Stimulated activated CD8-positive, alpha-beta memory T cell treated with anti-CD3 and anti-CD28 coated beads, Interleukin-15, amount 100 ng/mL, for 1 hour (primary cell): Measurements from ENCODE around the gene LYST.
"Not testable (repeated sequence)": the region's sequence is repeated elsewhere in the genome, so short reads cannot be mapped to it uniquely, and the experiment has no call there.

Experiments
- DNase-seq: peaks from one replicate; pipeline ENCODE4 v3.0.0-alpha.2; 2020; ENCODE audit warnings: low read depth

The LYST gene

DNA sequence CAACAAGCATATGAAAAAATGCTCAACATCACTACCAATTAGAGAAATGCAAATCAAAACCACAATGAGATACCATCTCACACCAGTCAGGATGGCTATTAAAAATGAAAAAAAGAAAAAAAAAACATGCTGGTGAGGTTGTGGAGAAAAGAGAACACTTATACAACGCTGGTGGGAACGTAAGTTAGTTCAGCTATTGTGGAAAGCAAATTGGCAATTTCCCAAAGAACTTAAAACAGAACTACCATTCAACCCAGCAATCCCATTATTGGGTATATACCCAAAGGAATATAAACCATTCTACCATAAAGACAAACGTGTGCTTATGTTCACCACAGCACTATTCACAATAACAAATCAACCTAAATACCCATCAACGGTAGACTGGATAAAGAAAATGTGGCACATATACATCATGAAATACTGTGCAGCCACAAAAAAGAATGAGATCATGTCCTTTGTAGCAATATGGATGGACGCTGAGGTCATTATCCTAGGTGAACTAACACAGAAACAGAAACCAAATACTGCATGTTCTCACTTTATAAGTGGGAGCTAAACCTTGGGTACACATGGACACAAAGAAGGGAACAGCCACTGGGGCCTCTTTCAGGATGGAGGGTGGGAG is 49.5 kb downstream of the LYST start:
- DNase-seq: no peak

DNA sequence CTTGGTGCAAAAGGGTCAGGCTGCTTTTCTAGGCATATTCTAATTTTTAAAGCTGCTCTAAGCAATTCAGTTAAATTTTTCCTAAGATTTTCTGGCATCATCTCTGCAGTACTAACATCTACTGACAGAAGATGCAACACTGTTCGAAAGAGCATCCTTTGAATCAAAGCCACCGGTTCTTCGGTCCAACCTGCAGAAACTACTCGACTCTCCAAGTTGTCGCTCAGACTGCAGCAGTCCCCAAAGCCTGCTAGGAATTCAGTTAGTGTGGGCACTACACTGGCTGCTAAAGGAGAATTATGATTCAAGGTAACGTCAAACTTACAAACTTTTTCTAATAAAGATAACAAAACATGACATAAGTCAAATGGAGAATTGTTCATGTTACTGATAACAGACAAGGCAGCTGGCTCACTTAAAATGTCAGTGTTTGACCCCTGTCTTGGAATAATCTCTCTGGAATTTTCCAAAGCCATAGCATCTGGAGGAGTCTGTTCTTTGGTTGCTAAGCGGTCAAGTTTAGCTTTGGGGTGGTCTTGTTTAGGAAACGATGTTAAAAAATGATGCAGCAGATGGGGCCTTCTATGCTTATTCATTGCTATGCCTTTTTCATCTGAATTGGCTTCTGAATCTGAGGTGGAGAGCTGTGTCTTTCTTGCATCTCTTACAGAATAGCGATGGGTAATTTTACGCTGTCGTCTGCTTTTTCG is 56.9 kb downstream of the LYST start:
- no peak for DNase-seq

DNA sequence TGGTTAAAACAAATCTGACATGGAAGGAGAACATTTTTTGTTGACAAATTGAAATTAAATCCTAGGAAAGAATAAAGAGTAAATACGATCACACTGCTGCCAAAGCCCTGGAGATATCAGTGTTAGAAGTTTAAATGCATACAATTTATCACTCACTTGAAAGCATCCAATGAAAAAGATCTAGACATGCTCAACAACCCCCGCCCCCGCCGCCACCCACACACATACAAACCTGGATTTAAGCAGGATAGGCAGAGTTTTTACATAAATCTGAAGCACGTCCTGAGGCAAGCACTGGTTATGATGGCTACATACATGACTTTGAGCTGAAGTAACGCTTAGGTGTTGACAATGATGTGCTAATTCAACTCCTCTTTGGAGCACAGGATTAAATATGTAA is 58.5 kb downstream of the LYST start:
- no peak for DNase-seq

DNA sequence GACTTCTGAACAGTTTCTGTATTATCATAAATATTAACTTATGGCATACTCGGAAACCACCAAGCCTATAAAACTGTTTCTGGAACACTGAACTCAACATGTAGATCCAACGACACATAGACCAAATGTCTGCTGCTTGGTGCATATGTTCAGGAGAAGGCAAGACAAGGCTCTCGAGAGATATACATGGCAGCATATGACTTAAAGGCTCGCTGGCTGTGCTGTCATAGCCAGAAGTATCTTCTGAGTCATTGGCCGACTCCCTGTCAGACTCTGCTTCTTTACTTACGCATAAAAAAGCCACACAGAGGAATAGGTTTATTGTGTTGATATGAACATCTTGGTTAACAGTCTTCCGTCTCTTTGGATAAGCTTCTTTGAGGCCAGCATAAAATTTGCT is 60.6 kb downstream of the LYST start:
- DNase-seq: no peak

DNA sequence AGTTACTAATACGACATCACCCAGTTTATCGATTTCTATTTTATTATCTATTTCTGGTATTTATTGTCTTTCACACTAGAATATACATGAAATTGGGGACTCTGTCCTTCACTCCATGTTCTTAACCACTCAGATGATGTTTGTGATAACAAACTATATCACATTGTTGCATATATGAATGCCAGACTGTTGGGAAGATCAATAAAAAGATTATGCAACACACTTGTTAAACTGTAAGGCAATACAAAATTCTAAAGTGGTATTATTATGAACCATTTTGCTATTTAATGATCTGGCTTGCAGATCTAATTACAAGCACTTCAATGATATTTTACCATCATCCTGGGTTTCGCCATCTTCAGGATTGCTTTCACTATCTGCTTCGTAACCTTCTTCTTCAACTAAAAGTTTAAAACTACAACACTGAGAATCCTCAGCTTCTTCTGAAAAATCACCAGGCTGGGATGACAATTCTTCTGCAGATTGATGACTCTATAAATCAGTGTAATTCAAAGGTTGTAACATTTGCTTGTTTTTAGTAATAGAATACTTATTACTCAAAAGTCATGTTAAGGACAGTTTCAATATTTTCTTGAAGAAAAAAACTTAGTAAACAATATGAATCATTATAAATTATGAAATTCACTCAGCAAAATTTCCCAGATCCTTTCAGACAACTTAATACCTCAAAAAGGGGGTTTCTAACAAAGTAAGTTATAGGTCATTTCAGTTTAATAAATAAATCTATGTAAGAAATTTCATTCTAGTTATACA is 63.9 kb downstream of the LYST start:
- no peak for DNase-seq

DNA sequence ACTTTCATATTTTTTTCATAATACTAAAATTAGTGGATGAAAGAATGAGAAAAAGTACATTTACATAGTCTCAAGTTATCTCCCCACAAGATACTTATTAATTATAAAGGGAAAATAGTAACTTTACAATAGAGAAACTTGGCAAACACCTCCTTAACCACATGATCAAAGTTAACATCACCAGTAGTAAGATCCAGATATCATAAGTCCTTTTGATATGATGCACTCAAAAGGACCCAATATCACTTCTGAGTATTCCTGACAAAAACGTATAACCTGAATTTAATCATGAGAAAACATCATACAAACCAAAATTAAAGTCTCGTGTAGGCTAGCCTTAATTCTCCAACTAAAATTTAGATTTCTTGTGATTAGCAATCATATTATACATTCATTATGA is 67.4 kb downstream of the LYST start:
- no peak for DNase-seq

DNA sequence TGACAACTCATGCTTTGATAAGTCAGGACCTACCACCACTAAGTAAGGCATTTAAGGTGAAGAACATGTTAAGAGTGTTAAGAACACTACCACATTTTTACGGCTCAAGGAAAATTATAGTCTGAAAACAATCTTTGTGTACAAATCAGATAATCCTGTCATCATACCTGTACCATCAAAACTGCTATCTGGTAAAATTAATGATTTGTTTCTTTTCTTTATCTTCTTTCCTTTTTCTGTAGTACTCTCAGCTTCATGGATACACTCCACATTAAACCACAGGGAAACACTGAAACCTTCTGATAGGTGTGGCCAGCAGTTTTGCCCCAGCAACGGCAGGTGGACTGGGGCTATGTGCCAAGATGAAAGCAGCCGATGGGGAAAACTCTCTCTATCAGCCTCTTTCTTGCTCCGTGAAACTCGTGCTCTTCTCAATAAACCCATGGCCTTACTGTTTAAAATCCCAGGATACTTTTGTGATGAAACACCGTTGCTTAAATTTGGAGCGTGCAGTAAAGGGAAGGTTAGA is 75.1 kb downstream of the LYST start:
- no peak for DNase-seq

DNA sequence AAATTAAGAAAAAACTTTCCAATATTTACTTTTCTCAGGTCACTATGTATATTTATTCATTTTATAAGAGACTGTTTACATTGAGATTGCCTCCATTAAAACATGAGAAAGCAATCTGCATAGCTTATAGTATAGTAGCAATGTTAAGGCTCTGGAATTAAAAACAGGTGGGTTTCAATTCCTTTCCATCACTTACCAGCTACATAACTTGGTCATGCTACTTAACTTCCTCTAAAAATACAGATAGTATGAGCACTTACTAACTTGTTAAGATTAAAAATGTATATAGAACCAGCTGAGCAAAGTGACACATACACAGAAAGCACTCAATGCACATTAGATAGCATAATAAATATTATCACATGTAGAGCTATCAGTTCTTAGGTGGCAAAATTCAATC is 76.6 kb downstream of the LYST start:
- DNase-seq: no peak

DNA sequence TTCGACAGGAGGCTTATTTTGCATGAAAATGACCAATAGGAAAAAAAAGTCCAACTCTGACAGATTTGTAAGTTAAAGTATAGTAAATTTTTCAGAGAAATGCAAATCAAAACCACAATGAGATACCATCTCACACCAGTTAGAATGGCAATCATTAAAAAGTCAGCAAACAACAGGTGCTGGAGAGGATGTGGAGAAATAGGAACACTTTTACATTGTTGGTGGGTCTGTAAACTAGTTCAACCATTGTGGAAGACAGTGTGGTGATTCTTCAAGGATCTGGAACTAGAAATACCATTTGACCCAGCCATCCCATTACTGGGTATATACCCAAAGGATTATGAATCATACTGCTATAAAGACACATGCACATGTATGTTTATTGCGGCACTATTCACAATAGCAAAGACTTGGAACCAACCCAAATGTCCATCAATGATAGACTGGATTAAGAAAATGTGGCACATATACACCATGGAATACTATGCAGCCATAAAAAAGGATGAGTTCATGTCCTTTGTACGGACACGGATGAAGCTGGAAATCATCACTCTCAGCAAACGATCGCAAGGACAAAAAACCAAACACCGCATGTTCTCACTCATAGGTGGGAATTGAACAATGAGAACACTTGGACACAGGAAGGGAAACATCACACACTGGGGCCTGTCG is 80.3 kb downstream of the LYST start:
- not testable (repeated sequence) for DNase-seq

DNA sequence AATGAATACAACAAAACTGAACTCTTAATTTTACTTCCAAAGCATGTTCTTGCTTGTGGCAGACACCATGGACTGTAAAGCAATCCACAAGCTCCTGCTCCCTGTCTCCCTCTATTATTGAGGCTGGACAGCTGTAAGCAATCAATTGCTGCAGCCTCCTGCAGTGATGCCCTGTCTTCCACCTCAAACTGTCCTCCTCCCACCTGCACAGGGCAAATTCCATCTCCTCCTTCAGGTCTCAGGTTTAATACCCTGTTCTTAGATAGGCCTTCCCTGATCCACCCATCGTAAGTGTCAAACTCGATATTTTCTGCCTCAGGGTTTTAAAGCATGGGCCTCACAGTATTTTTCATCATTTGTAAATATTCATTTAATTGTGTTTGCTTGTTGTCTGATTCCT is 81.8 kb downstream of the LYST start:
- DNase-seq: no peak

DNA sequence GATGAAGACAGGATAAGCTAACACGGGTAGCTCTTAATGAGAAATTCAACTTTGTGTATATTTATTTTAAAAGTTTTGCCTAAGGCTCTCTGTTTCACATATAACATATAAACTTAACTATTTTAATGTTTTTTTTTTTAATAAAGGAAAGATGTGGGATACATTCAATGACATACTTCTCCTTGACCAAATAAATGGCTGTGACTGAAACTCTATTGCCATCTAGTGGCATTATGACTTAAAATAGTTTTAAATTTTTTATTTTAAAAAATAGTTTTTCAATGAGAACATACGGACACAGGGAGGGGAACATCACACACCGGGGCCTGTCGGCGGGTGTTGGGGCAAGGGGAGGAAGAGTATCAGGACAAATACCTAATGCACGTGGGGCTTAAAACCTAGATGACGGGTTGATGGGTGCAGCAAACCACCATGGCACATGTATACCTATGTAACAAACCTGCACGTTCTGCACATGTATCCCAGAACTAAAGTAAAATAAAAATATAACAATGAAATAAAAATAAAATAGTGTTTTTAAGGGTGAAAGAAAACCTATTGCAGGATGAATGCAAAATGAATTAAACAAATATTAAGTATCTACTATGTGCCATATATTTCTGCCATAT is 83.4 kb downstream of the LYST start:
- DNase-seq: no peak

DNA sequence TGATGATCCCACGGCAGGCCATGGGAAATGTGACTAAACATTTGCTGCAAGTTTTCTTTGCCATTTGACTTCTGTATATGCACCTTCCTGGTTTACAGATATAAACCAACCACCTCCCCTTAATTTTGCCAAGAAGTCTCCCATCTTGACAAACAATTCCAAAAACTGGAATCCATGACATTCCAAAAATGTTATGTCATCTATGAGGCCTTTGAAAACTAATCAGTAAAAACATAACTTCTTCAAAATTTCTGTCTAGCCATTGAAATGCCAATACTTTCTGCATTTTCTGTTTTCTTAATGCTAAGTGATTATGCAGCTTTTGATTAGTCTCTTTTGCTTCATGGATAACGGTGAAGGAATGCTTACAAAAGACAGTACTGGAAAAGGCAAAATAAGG is 84.1 kb downstream of the LYST start:
- no peak for DNase-seq

DNA sequence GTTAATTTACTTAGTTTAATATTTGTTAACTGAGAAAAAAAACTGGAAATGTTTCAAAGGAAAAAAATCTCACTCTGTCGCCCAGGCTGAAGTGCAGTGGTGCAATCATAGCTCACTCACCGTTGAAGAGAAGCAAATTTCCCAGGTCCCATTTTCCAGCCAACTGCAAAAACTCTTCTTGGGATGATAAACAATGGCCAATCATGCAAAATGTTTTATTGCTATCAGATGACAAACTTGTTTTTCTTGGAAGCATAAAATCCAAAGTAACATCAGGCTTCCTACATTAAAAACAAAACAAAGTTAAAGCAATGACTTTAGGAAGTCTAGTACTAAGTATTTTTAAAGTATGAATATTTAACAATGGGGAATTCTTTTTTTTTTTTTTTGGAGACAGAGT is 84.9 kb downstream of the LYST start:
- no peak for DNase-seq

DNA sequence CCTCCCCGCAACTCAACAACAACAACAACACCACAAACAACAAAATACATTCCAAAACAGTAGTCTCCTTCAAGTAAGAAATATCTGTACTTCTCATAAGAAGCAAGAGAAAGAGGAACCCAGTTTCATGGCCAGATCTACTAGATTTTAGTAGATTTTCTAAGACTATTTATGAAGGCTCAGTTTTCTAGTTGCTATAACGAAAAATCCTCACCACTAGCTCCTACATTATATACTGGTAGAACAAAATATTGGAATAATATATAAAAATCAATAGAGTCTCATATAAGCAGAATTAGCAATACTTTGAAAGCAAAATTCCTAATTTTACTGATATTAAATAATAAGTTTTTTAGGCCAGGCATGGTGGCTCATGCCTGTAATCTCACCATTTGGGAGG is 86.9 kb downstream of the LYST start:
- no peak for DNase-seq

DNA sequence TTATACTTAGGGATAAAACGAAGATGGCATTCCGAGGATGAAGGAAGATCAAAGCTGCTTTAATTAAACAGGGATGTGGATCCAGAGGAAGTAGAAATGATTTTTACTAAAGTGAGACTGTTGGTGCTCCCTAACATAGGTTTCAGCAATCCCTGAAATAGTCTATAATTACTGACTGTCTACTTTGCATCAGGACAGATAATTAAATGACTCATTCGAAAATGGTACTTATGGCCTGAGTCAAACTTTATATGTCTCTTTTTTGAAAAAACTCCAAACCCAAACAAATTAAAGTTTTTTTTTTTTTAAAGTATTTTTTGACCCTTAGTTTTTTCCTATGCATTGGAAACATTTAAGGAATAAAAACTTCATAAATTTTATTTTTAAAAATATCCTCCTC is 90.3 kb downstream of the LYST start:
- DNase-seq: no peak

DNA sequence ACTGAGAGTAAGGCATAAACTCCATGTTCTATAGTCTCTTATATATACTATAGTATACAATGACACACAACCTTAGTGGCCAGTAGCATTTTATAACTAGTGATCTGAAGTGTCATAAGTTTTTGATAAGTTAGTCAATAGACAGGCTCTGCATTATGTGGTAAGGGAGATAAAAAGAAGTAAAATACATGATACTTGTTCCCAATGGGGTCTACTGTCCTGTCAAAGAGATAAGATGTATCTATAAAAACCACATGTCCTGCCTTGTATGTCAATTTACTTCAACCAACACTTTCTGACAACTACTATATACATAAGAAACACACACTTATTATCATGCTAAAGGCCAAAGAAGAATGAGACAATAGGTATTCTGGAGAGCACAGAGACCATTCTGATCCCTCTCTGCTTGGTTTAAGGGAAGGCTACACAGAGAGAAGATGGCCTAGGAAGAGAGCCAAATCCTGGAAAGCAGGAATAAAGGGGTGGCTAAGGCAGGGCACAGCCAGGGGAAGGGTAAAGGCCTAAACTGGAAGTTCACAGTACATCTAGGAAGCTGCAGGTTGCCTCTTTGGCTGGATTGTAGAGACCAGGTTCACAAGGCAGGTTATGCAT is 91.4 kb downstream of the LYST start:
- DNase-seq: no peak

DNA sequence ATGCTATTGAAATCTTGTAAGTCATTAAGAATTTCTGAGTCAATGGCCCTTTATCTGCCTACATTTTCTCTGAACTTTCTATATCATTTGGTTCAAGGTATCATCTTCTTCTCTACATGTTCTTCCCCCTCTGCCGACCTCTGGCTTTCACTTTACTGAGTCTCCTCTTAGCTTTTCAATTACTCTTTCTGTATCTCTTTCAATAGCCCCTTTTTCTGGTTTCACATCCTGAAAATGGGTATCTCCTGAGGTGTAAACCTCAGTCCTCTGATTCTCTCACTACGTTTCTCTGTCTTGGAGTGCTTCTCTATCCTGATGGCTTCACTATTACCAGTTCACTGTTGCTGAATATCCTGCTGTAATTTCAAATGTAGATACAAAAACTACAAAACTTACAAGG is 98.9 kb downstream of the LYST start:
- DNase-seq: no peak

DNA sequence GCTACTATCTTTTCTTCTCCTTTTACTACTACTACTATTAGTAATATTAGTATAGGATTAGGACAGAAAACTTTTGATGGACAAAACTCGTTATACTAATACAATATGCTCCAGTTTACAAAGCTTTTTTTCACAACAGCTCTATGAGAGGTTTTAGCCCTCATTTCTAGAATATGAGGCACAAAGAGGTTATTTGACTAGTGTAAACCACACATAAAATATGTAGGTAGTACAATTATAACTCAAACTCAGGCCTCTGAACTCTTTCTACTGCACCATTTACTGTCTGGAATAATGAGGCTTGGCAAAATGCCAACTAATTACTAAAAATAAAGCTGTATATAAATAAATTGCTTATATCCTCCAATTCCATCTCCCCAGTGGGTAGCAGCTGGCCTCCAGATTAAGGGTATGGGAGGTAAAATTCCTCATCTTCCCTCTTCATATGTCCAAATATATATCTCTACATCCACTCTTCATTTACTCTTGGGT is 99.9 kb downstream of the LYST start:
- no peak for DNase-seq

DNA sequence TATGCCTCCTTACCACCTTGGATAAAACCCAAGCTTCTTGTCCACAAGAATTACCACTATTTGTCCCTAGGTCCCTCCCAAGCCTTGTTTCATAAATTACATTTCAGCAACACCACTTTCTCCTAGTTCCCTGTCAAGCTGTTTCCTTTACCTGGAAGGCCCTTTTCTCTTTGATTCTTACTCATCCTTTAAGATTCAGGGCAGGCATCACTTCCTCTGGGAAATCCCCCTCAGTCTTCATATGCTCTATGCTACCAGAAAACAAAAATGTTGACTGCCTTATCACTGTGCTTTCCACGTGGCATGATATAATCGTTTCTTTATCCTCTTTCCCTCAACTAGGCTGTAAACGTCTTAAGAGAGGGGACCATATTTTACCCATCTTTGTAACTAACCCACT is 102.7 kb downstream of the LYST start:
- DNase-seq: no peak

DNA sequence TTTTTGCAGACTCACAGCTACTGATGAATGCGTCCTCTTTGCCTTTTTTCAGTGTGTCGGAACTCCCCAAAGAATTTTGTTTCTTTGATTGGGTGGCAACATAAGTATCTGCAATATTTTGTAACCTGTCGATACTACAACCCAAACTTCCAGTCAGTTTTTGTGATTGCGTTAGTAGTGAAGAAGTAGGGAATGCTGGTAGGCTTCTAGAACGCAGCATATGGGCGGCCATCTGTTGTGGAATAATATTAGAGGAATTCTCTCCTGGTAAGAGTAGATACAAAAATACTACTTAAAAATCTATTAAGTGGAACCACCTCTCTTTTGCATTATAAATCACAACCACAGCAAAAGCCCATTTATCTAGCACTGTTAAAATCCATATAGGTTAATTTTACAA is 107.4 kb downstream of the LYST start:
- no peak for DNase-seq

DNA sequence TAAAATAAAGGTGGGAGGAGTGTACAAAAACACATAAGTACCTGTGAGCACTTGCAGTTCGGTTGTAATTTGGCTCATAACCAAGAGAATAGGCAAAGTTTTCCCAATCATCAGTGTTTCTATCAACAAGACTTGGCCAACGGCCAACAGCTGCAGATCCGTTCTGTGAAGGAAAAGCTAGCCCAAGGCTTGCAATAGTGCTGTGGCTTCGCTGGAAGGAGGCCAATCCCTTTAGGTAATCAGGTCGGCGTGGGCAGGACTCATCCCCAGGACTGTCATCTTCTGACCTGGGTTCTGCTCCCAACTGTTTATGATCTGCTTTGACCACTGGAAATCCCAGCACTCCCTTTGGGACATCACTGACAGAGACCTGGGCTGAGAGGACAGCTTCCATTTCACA is 107.8 kb downstream of the LYST start:
- no peak for DNase-seq
